Measurements from ENCODE around the gene MPIG6B. TPM values are rescaled to one million over a fixed set of nuclear protein-coding genes. Genes with fewer than 3 reads are reported as not detected.

The MPIG6B gene
- total RNA-seq, 1 experiment from 2014 or later = not detected

GRCh38 chr6:31732029-31732428 is 8.9 kb downstream of the MPIG6B start:
- no peak overlapping the region for H3K18ac ChIP-seq (ENCODE audit: insufficient read length, low read depth, low read length)
- peaks cover 40 to 60% (median 53%) of the 10 kb centered on the region in 3 experiments for H3K36me3 Mint-ChIP-seq (ENCODE audit: insufficient read depth in 1 of 3, low read depth in 3 of 3)
- H2AFZ ChIP-seq (ENCODE audit: low read length) = no peak overlapping the region
- H3K27me3 Mint-ChIP-seq (ENCODE audit: low read depth) = no peaks in the 10 kb centered on the region
- no peak for TF ChIP-seq CTCF (conservative IDR thresholded peaks at IDR 0.05)
- H3T11ph ChIP-seq (ENCODE audit: low read length) = no peak overlapping the region
- H2BK15ac ChIP-seq (ENCODE audit: low read depth, low read length) = no peak overlapping the region
- peaks cover 8% of the 10 kb centered on the region for H3K4me1 ChIP-seq (ENCODE audit: insufficient read depth, low read length)
- no peak overlapping the region for H3K9ac ChIP-seq (ENCODE audit: extremely low read depth, insufficient read length, low read length)
- H3K4me2 ChIP-seq (ENCODE audit: insufficient read depth, insufficient read length, low read length) = no peak overlapping the region
- no peak overlapping the region for H3K14ac ChIP-seq (ENCODE audit: insufficient read depth, low read length)
- H3K27ac Mint-ChIP-seq = no peak overlapping the region
- no peak overlapping the region for H4K91ac ChIP-seq (ENCODE audit: insufficient read length, low read depth, low read length)
- no CpG with 5 or more reads among the region's 3 CpGs for WGBS (ENCODE audit: extremely low coverage, insufficient read length, low lambda C conversion rate)
- no peak overlapping the region for H2BK120ac ChIP-seq (ENCODE audit: low read depth, low read length, poor library complexity, severe bottlenecking)
- H2BK5ac ChIP-seq (ENCODE audit: insufficient read length, low read length) = no peak overlapping the region
- H3K79me2 ChIP-seq (ENCODE audit: insufficient read depth, low read length) = peaks cover 6% of the 10 kb centered on the region; the same call in 1 of the 2 replicates
- no peak overlapping the region for H4K5ac ChIP-seq (ENCODE audit: insufficient read length, low read depth, low read length)
- H4K8ac ChIP-seq (replicated peaks; ENCODE audit: insufficient read length, low read depth, low read length) = no peak overlapping the region
- no peak overlapping the region for H3K4ac ChIP-seq (ENCODE audit: low read depth, low read length)
- H3K4me1 Mint-ChIP-seq = peaks cover 35 to 38% of the 10 kb centered on the region in 2 experiments
- H3K9me3 ChIP-seq (ENCODE audit: control insufficient read depth, low read depth, low read length) = no peaks in the 10 kb centered on the region
- H3K56ac ChIP-seq (ENCODE audit: insufficient read length, low read depth, low read length) = no peak overlapping the region
- DNase-seq = no peak
- H2BK12ac ChIP-seq (ENCODE audit: insufficient read length, low read depth, low read length) = no peak overlapping the region
- H3K4me3 Mint-ChIP-seq = no peak overlapping the region; a peak in 1 of 5 replicates
- peaks cover 30% of the 10 kb centered on the region for H3K23me2 ChIP-seq (ENCODE audit: insufficient read length, low read depth, low read length, poor library complexity, severe bottlenecking)
- H2AK5ac ChIP-seq (ENCODE audit: insufficient read length, low read length) = no peak overlapping the region
- H4K20me1 ChIP-seq (ENCODE audit: control insufficient read depth, insufficient read depth, insufficient read length) = no peaks in the 10 kb centered on the region
- no peak overlapping the region for H2BK20ac ChIP-seq (ENCODE audit: low read depth, low read length, poor library complexity, severe bottlenecking)
- no peaks in the 10 kb centered on the region; a peak in 2 of 5 replicates for H3K9me3 Mint-ChIP-seq
- H3K27me3 ChIP-seq (ENCODE audit: insufficient read depth, low read length) = no peaks in the 10 kb centered on the region
- no peaks in the 10 kb centered on the region for H3K79me1 ChIP-seq (ENCODE audit: insufficient read depth, low read depth, low read length, poor library complexity, severe bottlenecking)
- H3K23ac ChIP-seq (ENCODE audit: insufficient read length, low read depth, low read length) = no peak overlapping the region
- no peak overlapping the region for H3K27ac ChIP-seq (ENCODE audit: insufficient read length, low read depth, low read length)
